ENCODE results near the gene FBXW8. TPM values are rescaled to one million over a fixed set of nuclear protein-coding genes. Genes with fewer than 3 reads are reported as not detected.
A peak's percentile ranks its signal among the peaks of the same experiment; 100 is the strongest.

The FBXW8 gene
- polyA plus RNA-seq, 3 donors: 2.0 to 5.2 (median 2.7) TPM

GRCh38 chr12:117022465-117022864, 111.7 kb downstream of the FBXW8 start:
- no peaks in the 10 kb centered on the region for H3K27me3 ChIP-seq (ENCODE audit: control insufficient read depth in 2 of 2, insufficient read depth in 2 of 2, low read length in 2 of 2)
- peaks cover 0 to 3% of the 10 kb centered on the region in 2 donors for H3K4me1 ChIP-seq (ENCODE audit: control insufficient read depth in 1 of 2, insufficient read depth in 2 of 2, low read length in 2 of 2)
- Mint-ChIP-seq H3K27ac (no peak overlapping the region), H3K9me3 (no peaks in the 10 kb centered on the region), H3K36me3 (peaks cover 56 to 78% of the 10 kb centered on the region in 2 donors), H3K27me3 (ENCODE audit: low read depth in 3 of 3) (no peaks in the 10 kb centered on the region), H3K4me3 (no peak overlapping the region), H3K4me1 (peaks cover 6% of the 10 kb centered on the region)
- H4K20me1 ChIP-seq (ENCODE audit: insufficient read depth, low read length): no peaks in the 10 kb centered on the region
- TF ChIP-seq CTCF (IDR thresholded peaks at IDR 0.05): no peak
- WGBS (ENCODE audit: insufficient coverage): no CpG with 5 or more reads among the region's 6 CpGs
- H2AFZ ChIP-seq (ENCODE audit: insufficient read depth, low read depth, low read length, poor library complexity, severe bottlenecking): no peak overlapping the region
- H3K79me2 ChIP-seq (ENCODE audit: insufficient read depth, low read length): no peaks in the 10 kb centered on the region
- peaks cover 36 to 89% of the 10 kb centered on the region in 2 donors for H3K36me3 ChIP-seq (replicated peaks in 1 of 2; ENCODE audit: control insufficient read depth in 1 of 2, insufficient read depth in 2 of 2, low read length in 2 of 2)
- intact Hi-C loops (cut with micrococcal nuclease): no loop called here
- no peak overlapping the region for H3K4me2 ChIP-seq (replicated peaks; ENCODE audit: extremely low read depth, low read length, poor library complexity, severe bottlenecking)
- no peaks in the 10 kb centered on the region for H3K9me3 ChIP-seq (replicated peaks in 1 of 2; ENCODE audit: control insufficient read depth in 1 of 2, insufficient read depth in 1 of 2, low read length in 2 of 2)
- H3K27ac ChIP-seq (ENCODE audit: low read depth in 1 of 2, low read length in 2 of 2): no peak overlapping the region
- DNase-seq: no peak
- no peak overlapping the region for H3K4me3 ChIP-seq (replicated peaks in 1 of 3; ENCODE audit: low read depth in 2 of 3, low read length in 3 of 3)
- H3K9ac ChIP-seq (ENCODE audit: insufficient read depth, low read length, poor library complexity, severe bottlenecking): no peak overlapping the region

- Mint-ChIP-seq H3K27ac (peak overlapping the region in 2 of 7 donors; percentile 11 to 45), H3K27me3 (ENCODE audit: low read depth in 3 of 3) (no peaks in the 10 kb centered on the region), H3K36me3 (peaks cover 60 to 79% of the 10 kb centered on the region in 2 donors), H3K9me3 (no peaks in the 10 kb centered on the region), H3K4me1 (peaks cover 6% of the 10 kb centered on the region), H3K4me3 (no peak overlapping the region)
- Histone ChIP-seq H3K9ac (ENCODE audit: insufficient read depth, low read length, poor library complexity, severe bottlenecking) (no peak overlapping the region), H2AFZ (ENCODE audit: insufficient read depth, low read depth, low read length, poor library complexity, severe bottlenecking) (no peak overlapping the region), H3K36me3 (replicated peaks in 1 of 2; ENCODE audit: control insufficient read depth in 1 of 2, insufficient read depth in 2 of 2, low read length in 2 of 2) (peaks cover 48 to 89% of the 10 kb centered on the region in 2 donors), H4K20me1 (ENCODE audit: insufficient read depth, low read length) (no peaks in the 10 kb centered on the region), H3K79me2 (ENCODE audit: insufficient read depth, low read length) (no peaks in the 10 kb centered on the region), H3K27ac (ENCODE audit: low read depth in 1 of 2, low read length in 2 of 2) (no peak overlapping the region), H3K4me2 (replicated peaks; ENCODE audit: extremely low read depth, low read length, poor library complexity, severe bottlenecking) (no peak overlapping the region), H3K4me3 (replicated peaks in 1 of 3; ENCODE audit: low read depth in 2 of 3, low read length in 3 of 3) (no peak overlapping the region), H3K4me1 (ENCODE audit: control insufficient read depth in 1 of 2, insufficient read depth in 2 of 2, low read length in 2 of 2) (peaks cover 0 to 3% of the 10 kb centered on the region in 2 donors), H3K9me3 (replicated peaks in 1 of 2; ENCODE audit: control insufficient read depth in 1 of 2, insufficient read depth in 1 of 2, low read length in 2 of 2) (no peaks in the 10 kb centered on the region), H3K27me3 (ENCODE audit: control insufficient read depth in 2 of 2, insufficient read depth in 2 of 2, low read length in 2 of 2) (no peaks in the 10 kb centered on the region)
- 92% methylated on average over 16 of the region's 24 CpGs for WGBS (ENCODE audit: insufficient coverage)
- TF ChIP-seq CTCF (IDR thresholded peaks at IDR 0.05): no peak
- no peak for DNase-seq
- intact Hi-C loops (cut with micrococcal nuclease): loop anchor here in 1 of 2 donors (2.0 kb wide), 1 partner anchor 95 kb away; no protein-coding TSS in a partner anchor
Observed at GRCh38 chr12:117023998-117024960, 113.5 kb downstream of the FBXW8 start.

Data from CD14-positive monocyte (primary cell).